Tibial artery (tissue), 4 donors: ENCODE measurements around the gene AP3S2.
"Not testable (repeated sequence)": the region's sequence is repeated elsewhere in the genome, so short reads cannot be mapped to it uniquely, and the experiment has no call there.

ENCODE experiments used
- DNase-seq, 2 donors: peaks; one replicate each; pipeline ENCODE4 v3.0.0-alpha.2; 2019
- H3K27ac ChIP-seq, 2 donors: fragments of 200-600 bp; sonication (generic) in 1 of 2; 1 replicate in 1 of 2; 2 replicates in 1 of 2; pipeline ENCODE4 v1.5.1; 2018 to 2019; ENCODE audit warnings: mild to moderate bottlenecking in 1 of 2
- H3K27me3 ChIP-seq, 2 donors: fragments of 200-600 bp; sonication (generic) in 1 of 2; one replicate each; pipeline versions ENCODE4 v1.5.1 to v1.6.0; 2016 to 2019
- H3K36me3 ChIP-seq, 3 donors: fragments of 200-600 bp; sonication (generic) in 2 of 3; one replicate each; pipeline ENCODE4 v1.5.1; 2016 to 2019; ENCODE audit warnings: mild to moderate bottlenecking in 2 of 3
- H3K4me1 ChIP-seq, 4 donors: fragments of 200-600 bp; sonication (generic) in 2 of 4; 1 replicate in 3 of 4; 2 replicates in 1 of 4; pipeline ENCODE4 v1.5.1; 2016 to 2019
- H3K4me3 ChIP-seq, 2 donors: fragments of 200-600 bp; sonication (generic) in 1 of 2; 1 replicate in 1 of 2; 2 replicates in 1 of 2; pipeline ENCODE4 v1.5.1; 2018 to 2019; ENCODE audit warnings: mild to moderate bottlenecking in 2 of 2
- H3K9me3 ChIP-seq, 3 donors: fragments of 200-600 bp; sonication (generic) in 1 of 3; one replicate each; pipeline ENCODE4 v1.5.1; 2016 to 2019
- CTCF ChIP-seq, 2 experiments: fragments of 200-600 bp in 1 of 2; fragments of 450-650 bp in 1 of 2; IDR thresholded peaks; one replicate each; pipeline ENCODE4 v1.5.1; 2017 to 2019; ENCODE audit warnings: antibody characterized with exemption in 2 of 2, mild to moderate bottlenecking in 1 of 2, moderate library complexity in 1 of 2
- intact Hi-C: fragments of 100-400 bp; cut with DNase I; formaldehyde crosslinking; loops from one replicate; pipeline ENCODE4 v1.15.0; 2023; ENCODE audit warnings: low total_unique reads

AP3S2 gene

DNA sequence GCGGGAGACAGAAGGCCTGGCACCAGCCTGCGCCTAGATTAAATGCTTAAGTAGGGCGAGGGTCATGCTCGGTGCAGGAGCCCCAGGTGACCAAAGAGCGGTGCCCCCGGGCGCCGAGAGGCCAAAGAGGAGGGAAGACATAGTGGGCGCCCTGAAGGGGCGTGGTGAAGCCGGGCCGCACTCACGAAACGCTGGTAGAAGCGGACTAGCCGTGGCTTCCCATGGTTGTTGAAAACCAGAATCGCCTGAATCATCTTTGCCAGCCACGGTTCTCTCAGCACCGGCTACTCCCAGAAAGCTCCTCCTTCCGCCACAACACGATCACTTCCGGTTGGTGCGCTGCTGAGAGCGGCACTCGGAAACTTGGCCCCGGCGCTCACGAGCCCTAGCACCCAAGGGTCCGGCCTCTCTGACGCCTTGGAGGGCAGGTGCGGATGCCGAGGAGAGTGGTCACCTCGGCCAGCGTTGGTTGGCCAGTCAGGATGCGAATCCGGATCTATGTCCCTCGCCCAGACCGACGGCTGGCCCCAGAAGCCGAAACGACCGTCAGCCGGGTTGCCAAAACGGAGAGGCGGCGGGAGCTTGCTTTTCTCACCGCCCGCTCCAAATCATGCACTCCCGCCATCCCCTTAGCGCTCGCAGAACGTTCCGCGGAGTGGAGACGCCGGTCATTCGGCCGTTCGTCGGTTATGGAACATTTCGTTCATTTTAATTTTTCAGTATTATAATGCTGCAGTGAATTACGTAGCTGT is at the start of gene AP3S2:
AP3S2 (minus strand) TSS at position 299 of the 752 bp plus-strand sequence; CDS start at position 254, 45 bp downstream.
- peak; percentile 92 to 95 for DNase-seq
- Histone ChIP-seq H3K9me3 (no peaks in the 10 kb centered on the region), H3K27me3 (no peaks in the 10 kb centered on the region), H3K36me3 (peaks cover 0 to 7% (median under 1%) of the 10 kb centered on the region in 3 donors), H3K4me1 (peaks cover 0 to 13% (median 12%) of the 10 kb centered on the region in 4 donors), H3K4me3 (peak within 1 kb of the TSS; percentile 92 to 99), H3K27ac (peak within 1 kb of the TSS; percentile 92 to 95)
- intact Hi-C loops, result no loop called here
- TF ChIP-seq CTCF (IDR thresholded peaks at IDR 0.05), result no peak

DNA sequence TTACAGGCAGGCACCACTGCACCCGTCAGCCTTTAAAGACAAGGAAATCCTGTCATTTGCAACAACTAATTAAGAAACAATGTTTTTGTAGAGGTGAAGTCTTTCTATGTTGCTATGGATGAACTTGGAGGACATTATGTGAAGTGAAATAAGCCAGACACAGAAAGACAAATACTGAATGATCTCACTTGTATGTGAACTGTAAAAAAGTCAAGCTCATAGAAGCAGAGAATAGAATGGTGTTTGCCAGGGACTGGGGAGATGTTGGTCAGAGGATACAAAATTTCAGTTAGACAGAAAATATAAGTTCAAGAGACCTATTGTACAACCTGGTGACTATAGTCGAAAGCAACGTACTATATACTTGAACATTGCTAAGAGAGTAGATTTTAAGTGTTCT is 46.1 kb upstream of the AP3S2 start:
- no peak for DNase-seq
- intact Hi-C loops, result no loop called here
- Histone ChIP-seq H3K36me3 (no peaks in the 10 kb centered on the region), H3K4me3 (no peak overlapping the region), H3K27me3 (peaks cover 0 to 7% of the 10 kb centered on the region in 2 donors), H3K27ac (no peak overlapping the region), H3K9me3 (no peaks in the 10 kb centered on the region), H3K4me1 (no peaks in the 10 kb centered on the region)
- TF ChIP-seq CTCF (IDR thresholded peaks at IDR 0.05), result no peak

GRCh38 chr15:89939377-89939776 is 45.6 kb upstream of the AP3S2 start:
- H3K9me3 ChIP-seq, H3K27me3 ChIP-seq, H3K27ac ChIP-seq, DNase-seq, H3K36me3 ChIP-seq, H3K4me3 ChIP-seq, H3K4me1 ChIP-seq, intact Hi-C loops: not testable (repeated sequence)

DNA sequence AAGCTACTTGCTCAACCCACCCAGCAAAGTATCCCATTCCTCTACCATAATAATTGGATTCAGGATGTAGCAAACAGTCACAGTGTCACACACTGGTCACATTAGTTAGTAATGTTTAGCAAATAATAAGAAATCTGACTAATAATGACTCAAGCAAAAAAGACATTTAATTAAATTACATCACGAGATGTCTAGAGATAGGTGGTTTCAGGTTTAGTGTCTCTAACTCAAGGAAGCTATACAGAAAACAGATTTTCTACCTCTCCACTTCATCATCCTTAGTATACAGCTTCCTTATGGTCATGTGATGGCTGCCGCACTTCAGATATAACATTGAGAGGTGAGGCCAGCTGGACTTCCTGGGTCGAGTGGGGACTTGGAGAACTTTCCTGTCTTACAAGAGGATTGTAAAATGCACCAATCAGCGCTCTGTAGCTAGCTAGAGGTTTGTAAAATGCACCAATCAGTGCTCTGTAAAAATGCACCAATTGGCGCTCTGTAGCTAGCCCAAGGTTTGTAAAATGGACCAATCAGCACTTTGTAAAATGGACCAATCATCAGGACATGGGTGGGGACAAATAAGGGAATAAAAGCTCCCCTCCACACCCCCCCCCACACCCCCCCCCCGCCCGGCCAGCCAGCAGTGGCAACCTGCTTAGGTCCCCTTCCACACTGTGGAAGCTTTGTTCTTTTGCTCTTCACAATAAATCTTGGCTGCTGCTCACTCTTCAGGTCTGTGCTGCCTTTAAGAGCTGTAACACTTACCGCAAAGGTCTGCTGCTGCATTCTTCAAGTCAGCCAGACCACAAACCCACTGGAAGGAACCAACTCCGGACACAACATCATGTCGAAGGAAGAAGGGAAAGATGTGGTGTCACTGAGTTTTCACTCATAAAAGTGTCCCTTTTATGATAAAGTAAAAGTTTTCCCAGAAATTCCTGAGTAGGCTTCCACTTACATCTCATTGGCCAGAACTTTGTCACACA is 43.9 kb upstream of the AP3S2 start:
- Histone ChIP-seq H3K27me3 (peaks cover 0 to 7% of the 10 kb centered on the region in 2 donors), H3K4me1 (no peaks in the 10 kb centered on the region), H3K4me3 (no peak overlapping the region), H3K36me3 (no peaks in the 10 kb centered on the region), H3K9me3 (no peaks in the 10 kb centered on the region), H3K27ac (no peak overlapping the region)
- intact Hi-C loops, result no loop called here
- TF ChIP-seq CTCF (IDR thresholded peaks at IDR 0.05), result no peak
- DNase-seq, result no peak

DNA sequence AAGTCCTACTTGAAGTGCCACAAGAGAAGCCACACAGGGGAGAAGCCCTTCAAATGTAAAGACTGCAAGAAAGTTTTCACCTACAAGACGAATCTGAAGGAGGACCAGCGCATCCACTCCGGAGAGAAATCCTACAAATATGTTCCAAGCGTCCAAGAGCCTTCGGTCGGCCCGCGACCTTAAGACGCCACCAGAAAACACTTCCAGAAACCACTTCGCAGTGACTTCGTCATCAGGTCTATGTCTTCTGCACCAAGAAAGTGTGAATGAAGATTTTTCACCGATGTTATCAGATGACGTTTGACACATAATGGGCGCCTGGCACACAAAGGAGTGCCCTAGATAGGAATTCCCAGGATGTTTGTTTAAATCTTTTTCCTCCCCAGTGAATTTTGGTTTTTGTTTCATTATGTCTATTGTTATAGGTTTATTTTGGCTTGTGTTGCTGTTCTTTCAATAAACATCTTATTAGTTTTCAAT is 43.0 kb upstream of the AP3S2 start:
- intact Hi-C loops, result no loop called here
- Histone ChIP-seq H3K27ac (no peak overlapping the region), H3K27me3 (peaks cover 0 to 5% of the 10 kb centered on the region in 2 donors), H3K36me3 (no peaks in the 10 kb centered on the region), H3K9me3 (no peaks in the 10 kb centered on the region), H3K4me3 (no peak overlapping the region), H3K4me1 (no peaks in the 10 kb centered on the region)
- DNase-seq, result no peak
- no peak for TF ChIP-seq CTCF (IDR thresholded peaks at IDR 0.05)
